SK-N-SH (cell line): ENCODE data around the gene PGS1. TPM values are rescaled to one million over a fixed set of nuclear protein-coding genes. Genes with fewer than 3 reads are reported as not detected.
A peak's percentile ranks its signal among the peaks of the same experiment; 100 is the strongest.

Source experiments
- CTCF ChIA-PET: fragments of 300-600, 350-600 bp; formaldehyde crosslinking; extraction: SDS; loops from one replicate; lab custom pipeline; 2021; lab: Yijun Ruan, JAX
- POLR2A ChIA-PET: fragments of 350-600 bp; sonication (Branson Sonifier 250); formaldehyde crosslinking; extraction: SDS; loops from one replicate; lab custom pipeline; 2020; ENCODE audit warnings: antibody characterized with exemption, inconsistent platforms; lab: Yijun Ruan, JAX
- DNase-seq: peaks from one replicate; pipeline ENCODE4 v3.0.0; 2012
- H2AFZ ChIP-seq: fragments of 200-600 bp; sonication (generic); 2 replicates; pipeline ENCODE4 v1.8.1; 2016; ENCODE audit warnings: antibody characterized with exemption, mild to moderate bottlenecking, low read depth
- H3F3A ChIP-seq: fragments of 200-600 bp; sonication (generic); replicated peaks from 2 replicates; pipeline ENCODE3; 2016; ENCODE audit warnings: antibody characterized with exemption, mild to moderate bottlenecking; ENCODE audit not compliant: insufficient read depth
- H3K27ac ChIP-seq, 2 experiments: fragments of 200-500 bp in 1 of 2; fragments of 200-600 bp in 1 of 2; sonication (Bioruptor generic) in 1 of 2; sonication (generic), shearing (Covaris generic) in 1 of 2; 2 replicates each; pipeline versions ENCODE4 v1.5.1 to v1.6.1; 2014 to 2016; ENCODE audit warnings: low read depth in 2 of 2, inconsistent platforms in 1 of 2, low read length in 1 of 2, mild to moderate bottlenecking in 1 of 2, mixed read lengths in 1 of 2
- H3K27me3 ChIP-seq: fragments of 200-600 bp; sonication (generic), shearing (Covaris generic); 2 replicates; pipeline ENCODE4 v1.6.1; 2016; ENCODE audit warnings: mixed run types; ENCODE audit not compliant: insufficient read depth
- H3K36me3 ChIP-seq, 2 experiments: fragments of 200-500 bp in 1 of 2; fragments of 200-600 bp in 1 of 2; sonication (Bioruptor generic) in 1 of 2; sonication (generic) in 1 of 2; replicated peaks in 1 of 2; 2 replicates each; pipeline versions ENCODE3 to v1.5.1; 2014 to 2016; ENCODE audit warnings: low read length in 1 of 2, mild to moderate bottlenecking in 1 of 2; ENCODE audit not compliant: insufficient read depth in 2 of 2, control insufficient read depth in 1 of 2
- H3K4me1 ChIP-seq, 2 experiments: fragments of 200-500 bp in 1 of 2; fragments of 200-600 bp in 1 of 2; sonication (Bioruptor generic) in 1 of 2; sonication (generic), shearing (Covaris generic) in 1 of 2; 2 replicates each; pipeline versions ENCODE4 v1.5.1 to v1.6.1; 2014 to 2016; ENCODE audit warnings: low read depth in 1 of 2, low read length in 1 of 2, mixed run types in 1 of 2; ENCODE audit not compliant: insufficient read depth in 2 of 2, control insufficient read depth in 1 of 2
- H3K4me2 ChIP-seq: fragments of 200-600 bp; sonication (generic), shearing (Covaris generic); 2 replicates; pipeline ENCODE4 v1.6.1; 2017; ENCODE audit warnings: mixed run types
- H3K4me3 ChIP-seq, 2 experiments: fragments of 200-500 bp in 1 of 2; fragments of 200-600 bp in 1 of 2; sonication (Bioruptor generic) in 1 of 2; sonication (generic), shearing (Covaris generic) in 1 of 2; 2 replicates each; pipeline versions ENCODE4 v1.5.1 to v1.8.1; 2014 to 2016; ENCODE audit warnings: low read depth in 2 of 2, inconsistent platforms in 1 of 2, low read length in 1 of 2, mild to moderate bottlenecking in 1 of 2, mixed read lengths in 1 of 2, moderate library complexity in 1 of 2
- H3K79me2 ChIP-seq: fragments of 200-600 bp; sonication (generic); 2 replicates; pipeline ENCODE4 v1.8.1; 2017; ENCODE audit warnings: mild to moderate bottlenecking; ENCODE audit not compliant: insufficient read depth
- H3K9ac ChIP-seq: fragments of 200-600 bp; sonication (generic); 2 replicates; pipeline ENCODE4 v1.6.1; 2017; ENCODE audit warnings: mixed run types
- H3K9me2 ChIP-seq: fragments of 200-600 bp; sonication (generic); 2 replicates; pipeline ENCODE4 v1.6.1; 2017; ENCODE audit warnings: mixed run types
- H3K9me3 ChIP-seq: fragments of 200-600 bp; sonication (generic); 2 replicates; pipeline ENCODE4 v1.6.1; 2017; ENCODE audit warnings: mixed run types, mild to moderate bottlenecking, moderate library complexity
- H4K20me1 ChIP-seq: fragments of 200-600 bp; sonication (generic); 2 replicates; pipeline ENCODE4 v1.6.1; 2017; ENCODE audit warnings: mild to moderate bottlenecking, mixed run types; ENCODE audit not compliant: insufficient read depth
- CHD2 ChIP-seq: fragments of 150-350 bp; IDR thresholded peaks from 2 replicates; pipeline ENCODE4 v1.6.1; 2018; ENCODE audit warnings: low read length; ENCODE audit not compliant: partially characterized antibody
- ELF1 ChIP-seq: IDR thresholded peaks from 2 replicates; pipeline ENCODE4 v1.4.0; 2012
- EP300 ChIP-seq, 2 experiments: IDR thresholded peaks; 2 replicates each; pipeline versions ENCODE4 v1.4.0 to v1.6.1; 2012; ENCODE audit warnings: borderline replicate concordance in 1 of 2, low read depth in 1 of 2, low read length in 1 of 2
- FOSL2 ChIP-seq: IDR thresholded peaks from 2 replicates; pipeline ENCODE4 v1.4.0; 2012; ENCODE audit warnings: low read depth, mild to moderate bottlenecking, moderate library complexity, borderline replicate concordance
- FOXJ3 ChIP-seq: sonication (generic); formaldehyde crosslinking; IDR thresholded peaks from 2 replicates; pipeline ENCODE4 v1.5.1; 2020; ENCODE audit warnings: mild to moderate bottlenecking, missing genetic modification reagents
- GABPA ChIP-seq: IDR thresholded peaks from 2 replicates; pipeline ENCODE4 v1.4.0; 2012; ENCODE audit warnings: low read depth, mild to moderate bottlenecking
- MXI1 ChIP-seq: IDR thresholded peaks from 2 replicates; pipeline ENCODE4 v1.6.1; 2012; ENCODE audit warnings: mild to moderate bottlenecking, low read depth, low read length, improper control_type of control experiment
- NFIC ChIP-seq: IDR thresholded peaks from 2 replicates; pipeline ENCODE4 v1.4.0; 2012; ENCODE audit warnings: borderline replicate concordance
- NRF1 ChIP-seq: IDR thresholded peaks from 2 replicates; pipeline ENCODE4 v1.6.1; 2012; ENCODE audit warnings: low read depth, mild to moderate bottlenecking, low read length
- POLR2AphosphoS5 ChIP-seq: IDR thresholded peaks from 2 replicates; pipeline ENCODE4 v1.6.1; 2012; ENCODE audit warnings: low read depth, low read length
- RAD21 ChIP-seq: IDR thresholded peaks from 2 replicates; pipeline ENCODE4 v1.6.1; 2012; ENCODE audit warnings: mild to moderate bottlenecking, low read length
- SIN3A ChIP-seq: IDR thresholded peaks from 2 replicates; pipeline ENCODE4 v1.6.1; 2012; ENCODE audit warnings: low read depth, mild to moderate bottlenecking, low read length, moderate library complexity, borderline replicate concordance
- TAF1 ChIP-seq: IDR thresholded peaks from 2 replicates; pipeline ENCODE4 v1.6.1; 2012; ENCODE audit warnings: low read depth, mild to moderate bottlenecking, low read length, moderate library complexity, borderline replicate concordance
- TEAD4 ChIP-seq: IDR thresholded peaks from 2 replicates; pipeline ENCODE4 v1.4.0; 2012; ENCODE audit warnings: mild to moderate bottlenecking, borderline replicate concordance; ENCODE audit not compliant: insufficient read depth
- YY1 ChIP-seq: IDR thresholded peaks from 2 replicates; pipeline ENCODE4 v1.4.0; 2012; ENCODE audit warnings: low read depth, mild to moderate bottlenecking
- WGBS: methylation state at CpG from one replicate; pipeline ENCODE4 v1.1.6; 2017; ENCODE audit warnings: low lambda C conversion rate; 5-methylcytosine and 5-hydroxymethylcytosine counted together
- polyA plus RNA-seq, 3 experiments: library from polyadenylated mRNA; depleted of rRNA; stranded (reverse); fragments of >200 nt; gene quantifications; 2 replicates each; pipeline ENCODE4 v1.2.3, GENCODE V29; 2012
- TF ChIP-seq, protein P1 (sequence below): IDR thresholded peaks from 2 replicates; pipeline ENCODE4 v1.4.0; 2012; ENCODE audit warnings: low read depth
- TF ChIP-seq, protein P2 (sequence below): IDR thresholded peaks from 2 replicates; pipeline ENCODE4 v1.6.1; 2012; ENCODE audit warnings: mild to moderate bottlenecking, low read depth, low read length, moderate library complexity
- TF ChIP-seq, protein P3 (sequence below): IDR thresholded peaks from 2 replicates; pipeline ENCODE4; 2012
- TF ChIP-seq, protein P4 (sequence below): fragments of 150-350 bp; IDR thresholded peaks from 2 replicates; pipeline ENCODE4 v1.6.1; 2016; ENCODE audit warnings: mild to moderate bottlenecking, low read depth, low read length

Gene PGS1, protein sequence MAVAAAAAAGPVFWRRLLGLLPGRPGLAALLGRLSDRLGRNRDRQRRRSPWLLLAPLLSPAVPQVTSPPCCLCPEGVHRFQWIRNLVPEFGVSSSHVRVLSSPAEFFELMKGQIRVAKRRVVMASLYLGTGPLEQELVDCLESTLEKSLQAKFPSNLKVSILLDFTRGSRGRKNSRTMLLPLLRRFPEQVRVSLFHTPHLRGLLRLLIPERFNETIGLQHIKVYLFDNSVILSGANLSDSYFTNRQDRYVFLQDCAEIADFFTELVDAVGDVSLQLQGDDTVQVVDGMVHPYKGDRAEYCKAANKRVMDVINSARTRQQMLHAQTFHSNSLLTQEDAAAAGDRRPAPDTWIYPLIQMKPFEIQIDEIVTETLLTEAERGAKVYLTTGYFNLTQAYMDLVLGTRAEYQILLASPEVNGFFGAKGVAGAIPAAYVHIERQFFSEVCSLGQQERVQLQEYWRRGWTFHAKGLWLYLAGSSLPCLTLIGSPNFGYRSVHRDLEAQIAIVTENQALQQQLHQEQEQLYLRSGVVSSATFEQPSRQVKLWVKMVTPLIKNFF
- 88.4 and 106 TPM in 2 replicates for polyA plus RNA-seq (2012; rRNA removed)
- polyA plus RNA-seq (2012; cell fraction: cytosol; rRNA removed), result 35.9 and 56.9 TPM in 2 replicates
- polyA plus RNA-seq (2012; cell fraction: nucleus; rRNA removed), result 264 and 311 TPM in 2 replicates

- H3K4me1 ChIP-seq, result peaks cover 16 to 57% of the 10 kb centered on the region in 2 experiments
- peak within 1 kb of the TSS; percentile 85 for H3K4me2 ChIP-seq
- no peaks in the 10 kb centered on the region for H3K9me3 ChIP-seq
- H3K9ac ChIP-seq, result peak within 1 kb of the TSS; percentile 89
- TF ChIP-seq YY1 (peak; percentile 93), NFIC (no peak), CHD2 (peak; percentile 54), TEAD4 (0 out of 2 replicates have a peak, but pooled peaks have one; percentile 34), FOSL2 (no peak), FOXJ3 (CRISPR knock-in tag) (no peak), NRF1 (peak; percentile 84), POLR2AphosphoS5 (peak; percentile 95), RAD21 (peak; percentile 3; the same call in 1 of the 2 replicates), GABPA (peak; percentile 96), MXI1 (peak; percentile 94), SIN3A (peak; percentile 95; the same call in 1 of the 2 replicates), TAF1 (peak; percentile 94), ELF1 (peak; percentile 98), EP300 (IDR thresholded peaks at IDR 0.05; ENCODE audit: borderline replicate concordance in 1 of 2, low read depth in 1 of 2, low read length in 1 of 2) (peak in 1 of 2 experiments; percentile 83; a peak in 1 of 4 replicates)
- TF ChIP-seq, protein P1, sequence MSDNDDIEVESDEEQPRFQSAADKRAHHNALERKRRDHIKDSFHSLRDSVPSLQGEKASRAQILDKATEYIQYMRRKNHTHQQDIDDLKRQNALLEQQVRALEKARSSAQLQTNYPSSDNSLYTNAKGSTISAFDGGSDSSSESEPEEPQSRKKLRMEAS, result peak; percentile 84
- TF ChIP-seq, protein P2, sequence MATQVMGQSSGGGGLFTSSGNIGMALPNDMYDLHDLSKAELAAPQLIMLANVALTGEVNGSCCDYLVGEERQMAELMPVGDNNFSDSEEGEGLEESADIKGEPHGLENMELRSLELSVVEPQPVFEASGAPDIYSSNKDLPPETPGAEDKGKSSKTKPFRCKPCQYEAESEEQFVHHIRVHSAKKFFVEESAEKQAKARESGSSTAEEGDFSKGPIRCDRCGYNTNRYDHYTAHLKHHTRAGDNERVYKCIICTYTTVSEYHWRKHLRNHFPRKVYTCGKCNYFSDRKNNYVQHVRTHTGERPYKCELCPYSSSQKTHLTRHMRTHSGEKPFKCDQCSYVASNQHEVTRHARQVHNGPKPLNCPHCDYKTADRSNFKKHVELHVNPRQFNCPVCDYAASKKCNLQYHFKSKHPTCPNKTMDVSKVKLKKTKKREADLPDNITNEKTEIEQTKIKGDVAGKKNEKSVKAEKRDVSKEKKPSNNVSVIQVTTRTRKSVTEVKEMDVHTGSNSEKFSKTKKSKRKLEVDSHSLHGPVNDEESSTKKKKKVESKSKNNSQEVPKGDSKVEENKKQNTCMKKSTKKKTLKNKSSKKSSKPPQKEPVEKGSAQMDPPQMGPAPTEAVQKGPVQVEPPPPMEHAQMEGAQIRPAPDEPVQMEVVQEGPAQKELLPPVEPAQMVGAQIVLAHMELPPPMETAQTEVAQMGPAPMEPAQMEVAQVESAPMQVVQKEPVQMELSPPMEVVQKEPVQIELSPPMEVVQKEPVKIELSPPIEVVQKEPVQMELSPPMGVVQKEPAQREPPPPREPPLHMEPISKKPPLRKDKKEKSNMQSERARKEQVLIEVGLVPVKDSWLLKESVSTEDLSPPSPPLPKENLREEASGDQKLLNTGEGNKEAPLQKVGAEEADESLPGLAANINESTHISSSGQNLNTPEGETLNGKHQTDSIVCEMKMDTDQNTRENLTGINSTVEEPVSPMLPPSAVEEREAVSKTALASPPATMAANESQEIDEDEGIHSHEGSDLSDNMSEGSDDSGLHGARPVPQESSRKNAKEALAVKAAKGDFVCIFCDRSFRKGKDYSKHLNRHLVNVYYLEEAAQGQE, result peak; percentile 67
- TF ChIP-seq, protein P3, sequence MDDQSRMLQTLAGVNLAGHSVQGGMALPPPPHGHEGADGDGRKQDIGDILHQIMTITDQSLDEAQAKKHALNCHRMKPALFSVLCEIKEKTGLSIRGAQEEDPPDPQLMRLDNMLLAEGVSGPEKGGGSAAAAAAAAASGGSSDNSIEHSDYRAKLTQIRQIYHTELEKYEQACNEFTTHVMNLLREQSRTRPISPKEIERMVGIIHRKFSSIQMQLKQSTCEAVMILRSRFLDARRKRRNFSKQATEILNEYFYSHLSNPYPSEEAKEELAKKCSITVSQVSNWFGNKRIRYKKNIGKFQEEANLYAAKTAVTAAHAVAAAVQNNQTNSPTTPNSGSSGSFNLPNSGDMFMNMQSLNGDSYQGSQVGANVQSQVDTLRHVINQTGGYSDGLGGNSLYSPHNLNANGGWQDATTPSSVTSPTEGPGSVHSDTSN, result 0 out of 2 replicates have a peak, but pooled peaks have one; percentile 4
- TF ChIP-seq, protein P4, sequence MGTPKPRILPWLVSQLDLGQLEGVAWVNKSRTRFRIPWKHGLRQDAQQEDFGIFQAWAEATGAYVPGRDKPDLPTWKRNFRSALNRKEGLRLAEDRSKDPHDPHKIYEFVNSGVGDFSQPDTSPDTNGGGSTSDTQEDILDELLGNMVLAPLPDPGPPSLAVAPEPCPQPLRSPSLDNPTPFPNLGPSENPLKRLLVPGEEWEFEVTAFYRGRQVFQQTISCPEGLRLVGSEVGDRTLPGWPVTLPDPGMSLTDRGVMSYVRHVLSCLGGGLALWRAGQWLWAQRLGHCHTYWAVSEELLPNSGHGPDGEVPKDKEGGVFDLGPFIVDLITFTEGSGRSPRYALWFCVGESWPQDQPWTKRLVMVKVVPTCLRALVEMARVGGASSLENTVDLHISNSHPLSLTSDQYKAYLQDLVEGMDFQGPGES, result no peak
- POLR2A ChIA-PET, result interaction anchor here (0.7 to 1.6 kb wide), 3 partner anchors 9 to 12 kb away, joined by 3 to 6 read pairs (median 4); no protein-coding TSS in a partner anchor
- WGBS, result 4% methylated on average over 47 of the region's 89 CpGs
- H3K79me2 ChIP-seq, result peaks cover 56% of the 10 kb centered on the region
- peak within 1 kb of the TSS; percentile 87 to 88 for H3K4me3 ChIP-seq
- H2AFZ ChIP-seq, result peak within 1 kb of the TSS; percentile 99
- CTCF ChIA-PET, result interaction anchor here (1.0 to 12.5 kb wide), 6 partner anchors 9 to 128 kb away, joined by 3 to 175 read pairs (median 8); partner anchors contain the start of gene SOCS3
- peaks cover 3 to 9% of the 10 kb centered on the region in 2 experiments for H3K36me3 ChIP-seq
- DNase-seq, result peak; percentile 97
- H3K9me2 ChIP-seq, result no peaks in the 10 kb centered on the region
- peaks cover 36% of the 10 kb centered on the region for H4K20me1 ChIP-seq
- peaks cover 52% of the 10 kb centered on the region for H3F3A ChIP-seq
- H3K27ac ChIP-seq, result peak within 1 kb of the TSS; percentile 64 to 81
- H3K27me3 ChIP-seq, result no peaks in the 10 kb centered on the region
Observed at GRCh38 chr17:78378225-78379130, at the start of gene PGS1. Gene PGS1, plus strand, starts transcription at chr17:78378649. Its CDS starts 17 bp downstream, at chr17:78378666.
